HAP-1 (cell line): ENCODE measurements around the gene PEDS1.
"Not testable (repeated sequence)": the region's sequence is repeated elsewhere in the genome, so short reads cannot be mapped to it uniquely, and the experiment has no call there.

ENCODE experiments used
- DNase-seq, 2 experiments: peaks; one replicate each; pipeline ENCODE4 v3.0.0-alpha.2; 2016 to 2020; ENCODE audit warnings: low spot score in 2 of 2
- H3K27me3 ChIP-seq: fragments of 250-450 bp; sonication (Bioruptor Pico); 2 replicates; pipeline ENCODE4 v1.5.1; 2020; ENCODE audit warnings: low read depth, mild to moderate bottlenecking, moderate library complexity
- H3K36me3 ChIP-seq: fragments of 250-450 bp; sonication (Bioruptor Pico); replicated peaks from 2 replicates; pipeline ENCODE4 v1.5.1; 2020; ENCODE audit warnings: mild to moderate bottlenecking
- H3K4me1 ChIP-seq: fragments of 250-450 bp; sonication (Bioruptor Pico); 2 replicates; pipeline ENCODE4 v1.5.1; 2020; ENCODE audit warnings: mild to moderate bottlenecking
- H3K4me3 ChIP-seq: fragments of 250-450 bp; sonication (Bioruptor Pico); 2 replicates; pipeline ENCODE4 v1.5.1; 2020; ENCODE audit warnings: mild to moderate bottlenecking, moderate library complexity
- H3K9me3 ChIP-seq: fragments of 250-450 bp; sonication (Bioruptor Pico); 2 replicates; pipeline ENCODE4 v1.5.1; 2020; ENCODE audit warnings: mild to moderate bottlenecking, moderate library complexity
- in situ Hi-C: fragments of 300-500 bp; cut with MboI; formaldehyde crosslinking; loops from 3 replicates; pipeline ENCODE4 v1.14.3; 2020; ENCODE audit warnings: low sequenced_read_pairs, inconsistent platforms, mixed read lengths

The PEDS1 gene

DNA sequence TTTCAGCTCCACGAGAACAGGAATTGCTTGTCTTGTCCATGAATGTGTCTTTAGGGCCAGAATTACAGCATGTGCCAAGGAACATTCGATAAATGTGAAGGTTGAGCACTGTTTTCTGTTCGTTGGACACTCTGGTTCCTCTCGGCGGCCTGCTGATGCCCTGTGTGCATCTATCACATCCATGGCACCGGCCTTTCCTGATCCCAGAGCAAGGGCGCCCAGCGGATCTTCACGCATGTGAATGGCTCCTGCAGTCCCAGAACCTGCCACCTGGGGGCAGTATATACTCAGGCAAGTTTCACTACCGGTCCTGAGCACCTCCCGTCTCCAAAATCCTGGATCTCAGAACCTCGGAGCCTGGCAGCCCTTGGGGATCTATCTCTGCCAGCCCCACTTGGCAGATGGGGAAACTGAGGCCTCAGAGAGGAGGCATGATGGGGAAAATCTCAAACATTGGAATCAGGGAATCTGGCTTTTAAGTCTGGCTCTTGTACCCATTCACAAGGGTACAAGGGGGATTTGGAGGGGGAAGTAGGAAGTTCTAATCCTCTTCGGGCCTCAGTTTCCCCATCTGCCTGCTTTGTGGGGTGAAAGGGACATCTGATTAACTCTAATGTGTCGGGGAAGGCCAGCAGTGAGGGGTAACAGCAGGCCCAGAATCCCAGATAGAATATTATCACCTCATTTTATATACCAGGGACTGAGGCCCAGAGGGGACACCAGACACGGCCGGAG, 32.8 kb upstream of the PEDS1 start:
- Histone ChIP-seq H3K4me1 (peaks cover 5% of the 10 kb centered on the region; the same call in 1 of the 2 replicates), H3K36me3 (no peaks in the 10 kb centered on the region), H3K27me3 (no peaks in the 10 kb centered on the region), H3K4me3 (no peak overlapping the region), H3K9me3 (no peaks in the 10 kb centered on the region)
- in situ Hi-C loops: loop anchor here (5.0 kb wide), 2 partner anchors 276 to 391 kb away; no protein-coding TSS in a partner anchor
- peak; percentile 77 to 97 for DNase-seq

DNA sequence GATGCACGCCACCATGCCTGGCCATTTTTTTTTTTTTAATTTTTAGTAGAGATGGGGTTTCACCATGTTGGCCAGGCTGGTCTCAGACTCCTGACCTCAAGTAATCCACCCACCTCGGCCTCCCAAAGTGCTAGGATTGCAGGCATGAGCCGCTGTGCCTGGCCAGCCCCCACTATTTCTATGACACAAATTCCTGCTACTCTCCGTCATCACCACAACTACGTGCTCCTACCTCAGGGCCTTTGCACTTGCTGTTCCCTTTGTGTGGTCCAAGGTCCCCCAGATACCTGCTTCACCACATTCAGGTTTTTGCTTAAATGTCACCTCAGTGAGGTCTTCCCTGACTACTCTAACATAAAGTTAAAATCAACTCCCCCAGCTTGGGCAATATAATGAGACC, 31.9 kb upstream of the PEDS1 start:
- H3K4me1 ChIP-seq: peaks cover 5% of the 10 kb centered on the region; the same call in 1 of the 2 replicates
- in situ Hi-C loops: loop anchor here (5.0 kb wide), 2 partner anchors 277 to 392 kb away; no protein-coding TSS in a partner anchor
- H3K36me3 ChIP-seq: no peaks in the 10 kb centered on the region
- no peaks in the 10 kb centered on the region for H3K27me3 ChIP-seq
- H3K4me3 ChIP-seq: no peak overlapping the region
- DNase-seq: no peak
- H3K9me3 ChIP-seq: no peaks in the 10 kb centered on the region

DNA sequence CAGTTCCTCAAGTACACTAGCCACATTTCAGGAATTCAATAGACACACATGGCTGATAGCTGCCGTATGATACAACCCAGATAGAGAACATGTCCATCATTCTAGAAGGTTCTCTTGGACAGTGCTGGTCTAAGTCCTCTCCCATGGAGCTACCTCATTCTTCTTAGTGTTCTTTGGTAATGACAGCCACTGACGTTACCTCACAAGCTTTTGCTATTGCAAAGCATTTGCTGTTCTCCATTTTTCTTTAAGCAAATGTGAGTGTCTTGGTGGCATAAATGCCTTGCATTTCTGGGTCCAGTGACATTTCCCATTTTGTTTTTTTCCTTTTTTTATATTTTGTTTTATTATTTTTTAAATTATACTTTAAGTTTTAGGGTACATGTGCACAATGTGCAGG, 28.8 kb upstream of the PEDS1 start:
- in situ Hi-C loops: no loop called here
- H3K27me3 ChIP-seq: no peaks in the 10 kb centered on the region
- DNase-seq: no peak
- H3K4me1 ChIP-seq: no peaks in the 10 kb centered on the region
- no peak overlapping the region for H3K4me3 ChIP-seq
- no peaks in the 10 kb centered on the region for H3K9me3 ChIP-seq
- no peaks in the 10 kb centered on the region for H3K36me3 ChIP-seq

DNA sequence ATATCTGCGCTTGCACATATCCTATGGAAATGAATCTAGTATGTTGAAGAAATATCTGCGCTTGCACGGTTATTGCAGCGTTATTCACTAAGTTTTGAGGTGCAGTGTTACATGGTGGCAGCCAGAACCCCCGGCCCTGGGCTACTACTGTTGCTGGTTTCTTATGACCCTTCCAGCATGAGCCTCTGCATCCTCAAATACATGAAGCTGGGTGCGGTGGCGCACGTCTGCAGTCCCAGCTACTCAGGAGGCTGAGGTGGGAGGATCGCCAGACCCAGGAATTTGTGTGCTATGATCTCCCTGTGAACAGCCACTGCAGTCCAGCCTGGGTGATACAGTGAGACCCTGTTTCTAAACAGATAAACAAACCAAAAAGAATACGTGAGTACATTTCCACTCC, 27.8 kb upstream of the PEDS1 start:
- no peak for DNase-seq
- Histone ChIP-seq H3K4me3 (no peak overlapping the region), H3K9me3 (no peaks in the 10 kb centered on the region), H3K27me3 (no peaks in the 10 kb centered on the region), H3K36me3 (no peaks in the 10 kb centered on the region), H3K4me1 (no peaks in the 10 kb centered on the region)
- in situ Hi-C loops: no loop called here

DNA sequence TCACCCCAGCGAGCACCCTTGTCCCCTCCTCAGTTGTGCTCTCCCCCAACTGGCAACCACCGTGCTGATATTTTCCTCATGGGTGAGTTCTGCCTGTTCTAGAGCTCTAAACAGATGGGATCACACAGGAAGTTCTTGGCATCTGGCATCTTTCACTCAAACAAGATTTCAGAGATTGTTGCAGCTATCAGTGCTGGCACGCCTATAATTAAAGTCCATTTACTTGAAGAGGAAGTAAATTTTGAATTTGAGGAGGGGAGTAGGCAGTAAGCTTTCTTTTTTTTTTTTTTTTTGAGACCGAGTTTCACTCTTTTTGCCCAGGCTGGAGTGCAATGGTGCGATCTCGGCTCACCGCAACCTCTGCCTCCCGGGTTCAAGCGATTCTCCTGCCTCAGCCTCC, 25.1 kb upstream of the PEDS1 start:
- not testable (repeated sequence) for H3K36me3 ChIP-seq, H3K9me3 ChIP-seq, H3K4me3 ChIP-seq, H3K27me3 ChIP-seq, H3K4me1 ChIP-seq, DNase-seq
- in situ Hi-C loops: loop anchor here (5.0 kb wide), 1 partner anchor 201 kb away; no protein-coding TSS in a partner anchor

DNA sequence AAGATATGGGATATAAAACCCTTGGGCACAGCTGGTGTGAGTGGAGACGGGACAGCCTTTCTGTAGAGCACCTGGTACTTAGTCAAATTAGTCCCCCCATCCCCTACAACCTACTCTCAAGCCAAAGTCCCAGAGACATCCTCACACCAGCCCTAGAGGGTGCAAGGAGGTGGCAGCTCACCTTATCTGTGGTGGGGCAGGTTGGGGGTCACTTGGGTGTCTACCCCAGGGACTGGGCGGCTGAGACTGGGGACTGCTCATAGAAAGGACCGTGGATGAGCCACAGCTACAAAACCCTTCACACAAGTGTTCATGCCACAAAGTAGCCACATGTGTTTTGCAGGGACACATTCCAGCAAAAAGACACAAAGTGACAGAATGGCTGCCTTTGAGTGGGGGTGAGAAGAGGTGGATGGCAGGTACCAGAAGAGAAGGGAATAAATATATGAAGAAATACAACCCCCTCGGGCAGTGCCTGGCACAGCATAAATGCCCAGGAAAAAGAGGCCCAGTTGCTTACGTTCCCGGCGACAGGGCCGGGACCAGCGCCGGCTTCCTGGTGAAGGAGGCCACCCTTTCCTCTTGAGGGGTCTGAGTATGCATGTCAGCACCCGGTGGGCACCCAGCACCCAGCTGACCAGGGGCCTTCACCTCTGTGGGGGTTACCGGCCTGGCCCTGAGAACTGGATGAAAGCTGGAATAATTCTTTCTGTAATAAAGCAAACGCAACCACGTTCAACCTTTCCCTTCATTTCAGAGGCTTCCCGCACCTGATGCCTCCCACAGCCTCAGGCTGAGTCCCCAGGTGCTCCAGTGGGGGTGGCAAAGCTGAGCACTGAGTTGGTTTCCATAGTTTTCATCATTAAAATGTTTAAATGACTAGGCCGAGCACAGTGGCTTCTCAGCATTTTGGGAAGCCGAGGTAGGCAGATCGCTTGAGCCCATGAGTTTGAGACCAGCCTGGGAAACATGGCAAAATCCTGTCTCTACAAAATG, 22.7 kb upstream of the PEDS1 start:
- H3K36me3 ChIP-seq: no peaks in the 10 kb centered on the region
- in situ Hi-C loops: loop anchor here (5.0 kb wide), 1 partner anchor 199 kb away; no protein-coding TSS in a partner anchor

DNA sequence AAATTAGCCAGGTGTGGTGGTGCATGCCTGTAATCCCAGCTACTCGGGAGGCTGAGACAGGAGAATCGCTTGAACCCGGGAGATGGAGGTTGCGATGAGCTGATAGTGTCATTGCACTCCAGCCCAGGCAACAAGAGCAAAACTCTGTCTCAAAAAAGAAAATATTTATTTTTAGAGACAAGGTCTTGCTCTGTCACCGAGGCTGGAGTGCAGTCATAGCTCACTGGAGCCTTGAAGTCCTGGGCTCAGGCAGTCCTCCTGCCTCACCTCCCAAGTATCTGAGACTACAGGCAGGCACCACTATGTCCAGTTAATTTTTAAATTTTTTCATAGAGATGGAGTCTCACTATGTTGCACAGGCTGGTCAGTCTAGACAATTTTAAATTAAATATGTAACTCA, 20.9 kb upstream of the PEDS1 start:
- Histone ChIP-seq H3K4me1 (no peaks in the 10 kb centered on the region), H3K4me3 (no peak overlapping the region), H3K36me3 (no peaks in the 10 kb centered on the region), H3K27me3 (no peaks in the 10 kb centered on the region), H3K9me3 (peaks cover 5% of the 10 kb centered on the region)
- DNase-seq: no peak
- in situ Hi-C loops: no loop called here

More for the DNA sequence above, 22.7 kb upstream of the PEDS1 start:
- Histone ChIP-seq H3K4me3 (no peak overlapping the region), H3K4me1 (no peaks in the 10 kb centered on the region), H3K27me3 (no peaks in the 10 kb centered on the region), H3K9me3 (no peaks in the 10 kb centered on the region)
- no peak for DNase-seq

DNA sequence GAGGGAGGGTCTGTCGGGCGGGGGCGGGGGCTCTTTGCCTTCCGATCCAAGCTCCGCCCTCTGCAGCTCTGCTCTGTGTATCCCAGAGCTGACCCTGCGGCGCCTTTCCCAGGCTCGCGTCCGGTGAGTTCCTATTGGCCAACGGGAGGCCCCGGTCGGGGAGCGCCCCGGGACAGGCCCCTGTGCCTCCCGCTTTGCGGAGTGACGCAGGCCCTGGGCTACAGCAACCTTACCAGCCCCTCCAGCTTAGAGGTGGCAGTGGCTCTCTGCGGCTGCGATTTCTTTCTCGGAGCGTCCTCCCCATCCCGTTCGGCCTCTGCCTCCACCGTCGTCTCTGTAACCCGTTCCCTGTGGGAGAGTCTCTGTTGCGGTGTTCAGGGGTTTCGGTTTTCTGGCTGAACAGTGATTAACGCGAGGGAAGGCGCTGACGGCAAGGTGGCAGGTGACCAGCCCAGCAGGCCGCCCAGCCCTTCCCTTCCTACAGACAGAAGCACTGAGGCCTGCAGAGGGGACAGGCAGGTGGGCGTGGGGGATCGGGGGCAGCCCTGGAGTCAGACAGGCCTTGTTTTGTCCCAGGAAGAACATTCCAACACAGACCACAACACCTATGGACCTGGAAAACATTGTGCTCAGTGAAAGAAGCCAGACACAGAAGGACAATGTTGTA, 19.0 kb upstream of the PEDS1 start:
- H3K27me3 ChIP-seq: no peaks in the 10 kb centered on the region
- in situ Hi-C loops: no loop called here
- no peak for DNase-seq
- no peak overlapping the region for H3K4me3 ChIP-seq
- H3K4me1 ChIP-seq: no peaks in the 10 kb centered on the region
- peaks cover 5% of the 10 kb centered on the region for H3K9me3 ChIP-seq
- no peaks in the 10 kb centered on the region for H3K36me3 ChIP-seq

DNA sequence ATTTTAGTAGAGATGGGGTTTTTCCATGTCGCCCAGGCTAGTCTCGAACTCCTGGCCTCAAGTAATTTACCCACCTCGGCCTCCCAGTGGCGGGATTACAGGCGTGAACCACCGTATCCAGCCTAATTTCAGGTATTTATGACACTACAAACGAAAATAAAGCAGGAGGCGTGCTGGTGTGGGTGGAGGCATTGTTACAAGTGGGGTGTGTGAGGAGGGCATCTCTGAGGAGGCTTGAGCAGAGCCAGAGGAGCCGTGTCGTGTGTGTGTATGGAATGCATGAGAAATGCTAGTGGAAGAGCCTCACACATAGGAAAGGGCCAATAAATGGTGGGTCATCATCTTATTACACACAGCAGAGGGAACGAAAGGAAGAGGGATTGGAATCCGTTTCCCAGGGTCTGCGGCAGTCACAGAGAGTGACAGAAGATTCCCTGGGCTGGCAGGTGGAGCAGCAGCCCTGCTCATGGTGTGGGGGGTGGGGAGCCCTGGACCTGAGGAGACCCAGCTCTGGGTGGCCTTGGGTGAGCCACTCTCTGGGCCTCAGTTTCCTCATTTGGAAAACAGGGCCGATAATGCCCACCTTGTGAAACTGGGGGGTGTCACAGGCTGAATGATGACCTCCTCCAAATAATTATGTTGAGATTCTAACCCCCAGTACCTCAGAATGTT, 17.2 kb upstream of the PEDS1 start:
- Histone ChIP-seq H3K4me1 (peaks cover 7% of the 10 kb centered on the region), H3K36me3 (no peaks in the 10 kb centered on the region), H3K4me3 (no peak overlapping the region), H3K27me3 (no peaks in the 10 kb centered on the region), H3K9me3 (peaks cover 5% of the 10 kb centered on the region)
- DNase-seq: no peak
- in situ Hi-C loops: no loop called here

DNA sequence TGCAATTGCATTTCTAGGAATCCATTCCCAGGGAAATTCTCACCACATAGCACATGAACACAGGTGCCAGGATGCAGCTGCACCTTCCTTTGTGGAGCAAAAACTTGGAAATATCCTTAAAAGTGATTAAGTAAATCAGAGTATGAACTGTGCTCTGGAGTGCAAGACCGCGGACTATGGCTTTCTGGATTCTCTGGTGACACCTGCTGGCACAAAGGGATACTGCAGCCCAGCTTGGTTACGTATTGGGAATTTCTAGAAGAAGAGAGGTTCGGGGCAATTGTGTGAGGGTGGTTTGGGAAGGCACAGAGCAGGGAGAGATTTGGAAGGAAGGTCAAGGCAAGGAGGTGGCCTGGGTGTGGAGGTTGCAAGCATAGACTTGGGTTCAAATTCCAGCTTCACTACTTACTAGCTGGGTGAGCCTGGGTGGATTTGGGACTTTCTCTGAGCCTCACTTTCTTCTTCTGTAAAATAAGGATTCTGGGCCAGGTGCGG, 15.9 kb upstream of the PEDS1 start:
- in situ Hi-C loops: loop anchor here (5.0 kb wide), 1 partner anchor 52 kb away; no protein-coding TSS in a partner anchor
- DNase-seq: peak; percentile 63 to 88
- no peak overlapping the region for H3K4me3 ChIP-seq
- peaks cover 5% of the 10 kb centered on the region for H3K9me3 ChIP-seq
- H3K27me3 ChIP-seq: no peaks in the 10 kb centered on the region
- no peaks in the 10 kb centered on the region for H3K36me3 ChIP-seq
- peaks cover 12% of the 10 kb centered on the region for H3K4me1 ChIP-seq

DNA sequence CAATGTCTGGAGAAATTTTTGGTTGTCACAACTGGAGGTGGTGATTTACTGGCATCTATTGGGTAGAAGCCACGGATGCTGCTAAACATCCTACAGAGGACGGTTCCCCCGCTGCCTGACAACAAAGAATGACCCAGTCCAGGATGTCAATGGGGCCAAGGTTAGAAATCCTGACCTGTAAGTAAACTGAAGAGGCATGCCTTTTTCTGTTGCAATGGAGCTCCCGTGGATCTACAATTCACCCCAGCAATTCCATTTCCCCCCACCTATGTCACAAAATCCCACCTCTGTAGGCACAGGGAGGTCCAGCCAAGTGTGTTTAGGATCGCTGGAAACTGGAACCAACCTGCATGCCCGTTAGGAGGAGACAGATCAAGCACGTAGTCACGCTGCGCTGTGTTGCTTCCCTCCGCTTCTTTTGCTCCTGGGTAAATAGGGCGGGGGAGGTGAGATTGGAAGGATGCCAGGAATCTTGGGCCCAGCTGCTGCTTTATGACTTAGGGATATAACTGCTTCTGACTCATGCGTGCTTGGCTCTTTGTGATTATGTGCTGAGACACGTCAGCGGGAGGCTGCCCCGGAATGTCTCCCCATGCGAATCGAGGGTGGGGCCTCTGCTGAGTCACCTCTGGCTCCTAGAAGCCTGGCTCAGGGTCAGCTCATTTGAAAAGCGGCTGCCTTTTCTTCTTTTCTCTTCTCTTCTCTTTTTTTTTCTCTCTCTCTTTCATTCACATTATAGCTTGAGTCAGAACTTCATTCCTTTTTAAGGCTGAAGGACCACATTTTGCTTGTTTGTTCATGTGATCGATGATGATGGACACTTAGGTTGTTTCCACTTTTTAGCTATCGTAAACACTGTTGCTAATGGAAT, 12.4 kb upstream of the PEDS1 start:
- in situ Hi-C loops: loop anchor here (5.0 kb wide), 1 partner anchor 49 kb away; no protein-coding TSS in a partner anchor
- Histone ChIP-seq H3K4me3 (peak overlapping the region; percentile 24), H3K4me1 (peaks cover 12% of the 10 kb centered on the region)

DNA sequence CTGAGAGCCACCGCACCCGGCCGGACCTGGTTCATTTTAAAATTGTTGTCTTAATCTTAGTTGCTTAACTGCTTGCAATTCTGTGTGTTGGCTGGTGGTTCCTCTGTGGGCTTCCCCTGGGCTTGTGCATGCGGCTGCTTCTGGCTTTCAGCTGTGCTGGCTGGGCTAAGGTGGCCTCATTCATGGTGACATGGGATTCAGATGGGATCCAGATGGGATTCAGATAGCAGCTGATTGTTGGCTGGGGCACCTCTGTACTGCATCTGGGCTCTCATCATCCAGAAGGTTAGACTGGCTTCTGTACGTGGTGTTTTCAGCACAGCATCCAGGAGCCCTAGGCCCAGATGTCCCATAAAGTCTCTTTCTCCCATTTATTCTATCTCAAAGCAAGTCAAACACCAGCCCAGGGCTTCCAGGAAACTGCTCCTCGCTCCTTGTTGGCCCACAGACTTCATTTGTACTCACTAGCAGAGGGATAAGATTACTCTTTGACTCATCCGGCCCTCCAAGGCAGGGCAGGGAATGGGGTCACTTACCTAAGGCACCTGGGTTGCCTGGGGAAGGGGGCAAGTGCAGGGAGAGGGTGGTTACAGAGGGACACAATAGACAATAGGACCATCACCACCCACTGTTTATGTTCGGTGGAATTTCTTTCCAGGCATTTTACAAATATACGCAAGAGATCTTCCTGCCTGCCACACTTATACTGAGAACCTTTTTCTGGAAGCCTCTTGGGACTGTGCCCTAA, 10.2 kb upstream of the PEDS1 start:
- peaks cover 12% of the 10 kb centered on the region for H3K4me1 ChIP-seq
- no peaks in the 10 kb centered on the region for H3K9me3 ChIP-seq
- no peaks in the 10 kb centered on the region for H3K27me3 ChIP-seq
- no peak overlapping the region for H3K4me3 ChIP-seq
- no peak for DNase-seq
- in situ Hi-C loops: no loop called here
- no peaks in the 10 kb centered on the region for H3K36me3 ChIP-seq

More for the DNA sequence above, 12.4 kb upstream of the PEDS1 start:
- H3K27me3 ChIP-seq: no peaks in the 10 kb centered on the region
- DNase-seq: peak; percentile 97 to 99
- no peaks in the 10 kb centered on the region for H3K36me3 ChIP-seq
- H3K9me3 ChIP-seq: peaks cover 5% of the 10 kb centered on the region
